Activated B cell treated with CpG ODN at 0.5 μM for 24 hours (primary cell): ENCODE data around the gene ZBTB21. TPM values are rescaled to one million over a fixed set of nuclear protein-coding genes. Genes with fewer than 3 reads are reported as not detected.
A peak's percentile ranks its signal among the peaks of the same experiment; 100 is the strongest.

Experiments
- ATAC-seq: fragments of 200-7000 bp; cut with Tn5 transposase; one replicate; pipeline ENCODE4 v1.10.0; 2021; ENCODE audit warnings: low read depth, mild to moderate bottlenecking, moderate library complexity
- CTCF ChIA-PET: fragments of 350-600 bp; sonication (Branson Sonifier 250); formaldehyde crosslinking; loops from one replicate; lab custom pipeline; 2021; ENCODE audit warnings: antibody characterized with exemption; lab: Charles Lee
- POLR2A ChIA-PET: fragments of 350-600 bp; sonication (Branson Sonifier 250); formaldehyde crosslinking; loops from one replicate; lab custom pipeline; 2021; ENCODE audit warnings: antibody characterized with exemption; lab: Charles Lee
- DNase-seq: peaks from one replicate; pipeline ENCODE4 v3.0.0; 2022
- H3K27ac Mint-ChIP-seq: one replicate; pipeline ENCODE4 v1.8.0; 2020; ENCODE audit warnings: mixed read lengths
- H3K27me3 Mint-ChIP-seq: one replicate; pipeline ENCODE4 v1.8.0; 2021; ENCODE audit warnings: mixed read lengths
- H3K36me3 Mint-ChIP-seq: one replicate; pipeline ENCODE4 v1.8.0; 2021; ENCODE audit warnings: low read depth, mixed read lengths
- H3K4me1 Mint-ChIP-seq: one replicate; pipeline ENCODE4 v1.8.0; 2021; ENCODE audit warnings: mixed read lengths
- H3K4me3 Mint-ChIP-seq: one replicate; pipeline ENCODE4 v1.8.0; 2020; ENCODE audit warnings: mild to moderate bottlenecking, mixed read lengths
- H3K9me3 Mint-ChIP-seq: one replicate; pipeline ENCODE4 v1.8.0; 2020; ENCODE audit warnings: mixed read lengths
- CTCF ChIP-seq: fragments of 200-600 bp; IDR thresholded peaks from one replicate; pipeline ENCODE4 v1.8.0; 2022; ENCODE audit warnings: antibody characterized with exemption, mild to moderate bottlenecking
- intact Hi-C: fragments of 100-400 bp; cut with micrococcal nuclease; formaldehyde crosslinking; loops from one replicate; pipeline ENCODE4 v1.15.1; 2024
- total RNA-seq: library from RNA; stranded (reverse); gene quantifications from 2 replicates; pipeline ENCODE4 v1.2.3, GENCODE V29; 2022

ZBTB21 gene
- total RNA-seq, 1 donor from 2014 or later, result 24.2 TPM

DNA sequence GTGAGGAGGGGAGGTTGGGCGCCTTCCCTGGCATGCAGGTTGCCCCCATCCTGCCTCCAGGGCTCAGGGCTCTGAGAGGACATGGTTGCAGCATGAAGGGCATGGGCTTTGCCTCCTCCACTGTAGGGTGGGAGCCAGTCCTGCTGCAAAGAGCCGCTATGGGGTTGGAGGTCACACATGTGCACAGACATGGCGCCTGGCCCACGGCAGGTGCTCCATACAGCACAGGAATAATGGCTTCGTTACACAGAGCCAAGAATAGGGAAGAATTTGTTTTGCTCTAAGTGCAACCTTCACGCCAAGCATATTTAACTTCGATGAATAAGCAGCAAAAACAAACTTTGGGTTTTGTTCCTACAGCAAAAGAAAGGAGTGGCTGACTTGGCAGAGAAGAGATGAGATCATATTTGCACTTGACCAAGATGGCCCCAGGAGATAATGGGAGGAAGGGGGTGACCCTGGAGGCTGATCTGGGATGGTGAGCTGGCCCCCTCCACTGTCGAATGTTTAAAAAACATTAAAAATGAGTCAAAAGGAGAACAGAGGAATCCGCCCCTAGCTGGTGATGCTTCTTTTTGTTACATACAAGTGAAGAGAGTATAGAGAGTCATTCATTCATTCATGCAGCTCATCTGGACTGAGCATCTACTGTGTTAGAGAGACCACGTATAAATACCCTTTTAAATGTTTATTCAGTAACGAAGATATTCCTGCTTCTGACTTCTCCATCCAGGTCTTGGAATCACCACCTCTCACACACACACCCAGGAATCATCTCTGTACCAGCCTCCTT lies 43.9 kb downstream of the ZBTB21 start:
- H3K27ac Mint-ChIP-seq, result no peak overlapping the region
- peaks cover 17% of the 10 kb centered on the region for H3K4me1 Mint-ChIP-seq
- DNase-seq (no peak), ATAC-seq (no peak)
- no peak for TF ChIP-seq CTCF
- H3K9me3 Mint-ChIP-seq, result no peaks in the 10 kb centered on the region
- intact Hi-C loops, result loop anchor here (5.0 kb wide), 1 partner anchor 39 kb away; no protein-coding TSS in a partner anchor
- ChIA-PET CTCF (no interaction called here), POLR2A (no interaction called here)
- H3K4me3 Mint-ChIP-seq, result no peak overlapping the region
- no peaks in the 10 kb centered on the region for H3K36me3 Mint-ChIP-seq
- H3K27me3 Mint-ChIP-seq, result peaks cover 26% of the 10 kb centered on the region

DNA sequence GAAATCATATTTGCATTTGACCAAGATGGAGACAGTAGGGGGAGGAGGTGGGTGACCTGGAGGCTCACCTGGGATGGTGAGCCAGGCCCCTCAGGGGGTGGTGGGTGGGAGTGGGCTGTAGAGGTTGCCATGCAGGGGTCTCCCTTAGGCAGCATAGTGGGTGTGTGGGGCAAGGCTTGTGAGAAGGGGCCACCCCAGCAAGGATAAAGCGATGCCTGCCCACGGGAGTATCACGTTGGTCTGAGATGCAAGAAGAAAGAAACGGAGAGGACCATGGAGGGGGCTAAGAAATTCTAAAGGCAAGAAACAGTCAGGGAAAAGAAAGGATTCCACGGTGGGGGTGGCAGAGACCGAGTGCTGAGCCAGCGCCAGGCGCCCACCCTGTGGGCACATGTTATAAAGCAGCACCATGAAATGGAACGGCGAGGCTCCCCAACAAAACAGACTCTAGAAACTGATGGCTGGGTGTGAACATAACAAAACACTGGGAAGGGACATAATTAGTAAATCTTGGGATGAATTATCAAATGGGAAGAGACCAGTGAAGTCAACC lies 44.6 kb downstream of the ZBTB21 start:
- ATAC-seq (no peak), DNase-seq (no peak)
- ChIA-PET POLR2A (interaction anchor here (0.6 kb wide), 1 partner anchor 13 kb away, joined by 3 read pairs; no protein-coding TSS in a partner anchor), CTCF (no interaction called here)
- no peak for TF ChIP-seq CTCF
- H3K4me1 Mint-ChIP-seq, result peaks cover 19% of the 10 kb centered on the region
- H3K27ac Mint-ChIP-seq, result no peak overlapping the region
- H3K36me3 Mint-ChIP-seq, result no peaks in the 10 kb centered on the region
- no peak overlapping the region for H3K4me3 Mint-ChIP-seq
- H3K9me3 Mint-ChIP-seq, result no peaks in the 10 kb centered on the region
- intact Hi-C loops, result loop anchor here (5.0 kb wide), 1 partner anchor 38 kb away; no protein-coding TSS in a partner anchor
- peaks cover 28% of the 10 kb centered on the region for H3K27me3 Mint-ChIP-seq

- CTCF ChIA-PET, result no interaction called here
- TF ChIP-seq CTCF, result no peak
- H3K9me3 Mint-ChIP-seq, result no peaks in the 10 kb centered on the region
- H3K4me3 Mint-ChIP-seq, result no peak overlapping the region
- POLR2A ChIA-PET, result interaction anchor here (0.6 kb wide), 1 partner anchor 13 kb away, joined by 3 read pairs; no protein-coding TSS in a partner anchor
- no peaks in the 10 kb centered on the region for H3K36me3 Mint-ChIP-seq
- H3K27me3 Mint-ChIP-seq, result peaks cover 28% of the 10 kb centered on the region
- H3K27ac Mint-ChIP-seq, result no peak overlapping the region
- ATAC-seq (peak; percentile 73), DNase-seq (no peak)
- intact Hi-C loops, result loop anchor here (5.0 kb wide), 1 partner anchor 38 kb away; no protein-coding TSS in a partner anchor
- H3K4me1 Mint-ChIP-seq, result peaks cover 19% of the 10 kb centered on the region
These were observed 45.1 kb downstream of the ZBTB21 start for GRCh38 chr21:41965045-41965444.

GRCh38 chr21:41964171-41964570 lies 46.0 kb downstream of the ZBTB21 start:
- no peak for DNase-seq
- Mint-ChIP-seq H3K27ac (no peak overlapping the region), H3K27me3 (peaks cover 28% of the 10 kb centered on the region), H3K4me3 (no peak overlapping the region), H3K36me3 (no peaks in the 10 kb centered on the region), H3K9me3 (no peaks in the 10 kb centered on the region), H3K4me1 (peaks cover 19% of the 10 kb centered on the region)
- CTCF ChIA-PET, result no interaction called here
- POLR2A ChIA-PET, result interaction anchor here (0.5 kb wide), 1 partner anchor 534 kb away, joined by 4 read pairs; no protein-coding TSS in a partner anchor
- no peak for TF ChIP-seq CTCF
- intact Hi-C loops, result no loop called here
- no peak for ATAC-seq

GRCh38 chr21:41962425-41962966 lies 47.7 kb downstream of the ZBTB21 start:
- ATAC-seq (no peak), DNase-seq (no peak)
- Mint-ChIP-seq H3K27me3 (peaks cover 28% of the 10 kb centered on the region), H3K9me3 (no peaks in the 10 kb centered on the region), H3K36me3 (no peaks in the 10 kb centered on the region), H3K4me3 (no peak overlapping the region), H3K4me1 (peaks cover 19% of the 10 kb centered on the region), H3K27ac (no peak overlapping the region)
- POLR2A ChIA-PET, result no interaction called here
- CTCF ChIA-PET, result no interaction called here
- TF ChIP-seq CTCF, result no peak
- intact Hi-C loops, result no loop called here
